HepG2 (cell line): ENCODE data around the gene EVA1A. TPM values are rescaled to one million over a fixed set of nuclear protein-coding genes. Genes with fewer than 3 reads are reported as not detected.

Experiments
- AFF4 ChIP-seq: sonication (generic); formaldehyde crosslinking; IDR thresholded peaks from 2 replicates; pipeline ENCODE4 v1.4.0; 2020; ENCODE audit warnings: missing genetic modification reagents
- FLYWCH1 ChIP-seq: sonication (generic); formaldehyde crosslinking; IDR thresholded peaks from 2 replicates; pipeline ENCODE4 v1.8.1; 2023; ENCODE audit warnings: mild to moderate bottlenecking, missing genetic modification reagents
- NFIC ChIP-seq: IDR thresholded peaks from 2 replicates; pipeline ENCODE4 v1.6.1; 2012; ENCODE audit warnings: mild to moderate bottlenecking, low read length, inconsistent platforms
- ONECUT2 ChIP-seq: sonication (generic); formaldehyde crosslinking; IDR thresholded peaks from 2 replicates; pipeline ENCODE4 v1.4.0; 2020; ENCODE audit warnings: missing genetic modification reagents
- SAP130 ChIP-seq: IDR thresholded peaks from 2 replicates; pipeline ENCODE4 v1.6.1; 2016; ENCODE audit warnings: low read depth
- ZBTB4 ChIP-seq: sonication (generic); formaldehyde crosslinking; IDR thresholded peaks from 2 replicates; pipeline ENCODE4 v1.4.0; 2020; ENCODE audit warnings: missing genetic modification reagents, mild to moderate bottlenecking, borderline replicate concordance
- ZHX2 ChIP-seq, 2 experiments: sonication (generic) in 1 of 2; formaldehyde crosslinking in 1 of 2; IDR thresholded peaks; 2 replicates each; pipeline versions ENCODE4 v1.6.1 to v1.9.0; 2014 to 2022; ENCODE audit warnings: antibody characterized with exemption in 1 of 2, borderline replicate concordance in 1 of 2, inconsistent platforms in 1 of 2, low read depth in 1 of 2, missing genetic modification reagents in 1 of 2
- ZNF101 ChIP-seq: sonication (generic); formaldehyde crosslinking; IDR thresholded peaks from 2 replicates; pipeline ENCODE4 v1.4.0; 2020; ENCODE audit warnings: mild to moderate bottlenecking, low read depth, missing genetic modification reagents, borderline replicate concordance
- ZNF691 ChIP-seq: sonication (generic); formaldehyde crosslinking; IDR thresholded peaks from 2 replicates; pipeline ENCODE4 v1.4.0; 2020; ENCODE audit warnings: missing genetic modification reagents, low read depth, mild to moderate bottlenecking, borderline replicate concordance
- ZNF800 ChIP-seq: sonication (generic); formaldehyde crosslinking; IDR thresholded peaks from 2 replicates; pipeline ENCODE4 v1.4.0; 2020; ENCODE audit warnings: missing genetic modification reagents
- polyA plus RNA-seq, 8 experiments: library from polyadenylated mRNA; depleted of rRNA in 3 of 8; stranded (reverse) in 7 of 8; unstranded in 1 of 8; fragments of >200 nt; fragmentation: Illumina TruSeq in 4 of 8; extraction: Trizol in 4 of 8; gene quantifications; 2 replicates each; pipeline versions ENCODE4 v1.2.1 to v1.2.3, GENCODE V29; 2011 to 2016; ENCODE audit warnings: low read depth in 4 of 8, missing spikeins in 1 of 8, mixed read lengths in 1 of 8; ENCODE audit not compliant: insufficient read depth in 1 of 8
- total RNA-seq, 5 experiments: library from RNA; depleted of rRNA; stranded (reverse); fragments of >200 nt; fragmentation: Illumina TruSeq; extraction: Trizol; gene quantifications; 2 replicates each; pipeline ENCODE4 v1.2.3, GENCODE V29; 2016; ENCODE audit warnings: low read depth in 1 of 5

The EVA1A gene
- total and polyA plus RNA-seq, 2 of the 13 experiments (the other 11 are each of a cell fraction or from before 2014, with no cell fraction given): 57.5 to 57.8 TPM

- TF ChIP-seq ZNF800 (peak; percentile 90; the same call in 1 of the 2 replicates), ZNF691 (no peak; the same call in 1 of the 2 replicates), FLYWCH1 (CRISPR knock-in tag) (no peak), ONECUT2 (CRISPR knock-in tag) (no peak; the same call in 1 of the 2 replicates), AFF4 (CRISPR knock-in tag) (peak; percentile 32), NFIC (no peak; the same call in 1 of the 2 replicates), ZBTB4 (CRISPR knock-in tag) (0 out of 2 replicates have a peak, but pooled peaks have one; percentile 17), ZNF101 (CRISPR knock-in tag) (no peak), ZHX2 (IDR thresholded peaks at IDR 0.05; ENCODE audit: low read depth) (no peak; the same call in 1 of the 2 replicates), ZHX2 (CRISPR knock-in tag; IDR thresholded peaks at IDR 0.05; ENCODE audit: borderline replicate concordance) (no peak), SAP130 (CRISPR knock-in tag) (peak; percentile 56)
Measured at GRCh38 chr2:75560022-75560767, 544 bp downstream of the EVA1A start (continued).
